GM12878 (cell line): ENCODE data around the gene SLC39A11. TPM values are rescaled to one million over a fixed set of nuclear protein-coding genes. Genes with fewer than 3 reads are reported as not detected.

Source experiments
- ATAC-seq: fragments of 200-7000 bp; cut with Tn5 transposase; 3 replicates; pipeline ENCODE4 v1.9.1; 2020; ENCODE audit warnings: mild to moderate bottlenecking, moderate library complexity
- BruUV-seq: library from RNA; stranded (reverse); fragments of 400-500 nt; replicated peaks from 2 replicates; lab custom pipeline; 2021; lab: Mats Ljungman, UMichigan
- CTCF ChIA-PET: fragments of 300-600 bp; sonication (Branson Sonifier 250); formaldehyde crosslinking; extraction: SDS; loops from one replicate; lab custom pipeline; 2021; ENCODE audit warnings: inconsistent platforms; lab: Yijun Ruan, JAX
- POLR2A ChIA-PET: fragments of 350-600 bp; formaldehyde crosslinking; extraction: SDS; loops from one replicate; lab custom pipeline; 2021; ENCODE audit warnings: inconsistent platforms; lab: Charles Lee
- RAD21 ChIA-PET: fragments of 300-600 bp; sonication (Branson Sonifier 250); formaldehyde crosslinking; loops from one replicate; lab custom pipeline; 2023; ENCODE audit warnings: antibody characterized with exemption; ENCODE audit not compliant: unreplicated experiment; lab: Charles Lee
- SMC1A ChIA-PET: fragments of 300-600 bp; sonication (Branson Sonifier 250); formaldehyde crosslinking; loops from one replicate; lab custom pipeline; 2023; ENCODE audit not compliant: unreplicated experiment, uncharacterized antibody; lab: Charles Lee
- DNase-seq: peaks from one replicate; pipeline ENCODE4 v3.0.0-alpha.2; 2011; ENCODE audit warnings: low read depth, low spot score
- FAIRE-seq: peaks from 3 replicates; lab custom pipeline; 2011; peaks lifted over from hg19 to GRCh38; lab: Jason Lieb, UNC
- H2AFZ ChIP-seq: 2 replicates; pipeline ENCODE4 v1.6.0; 2011; ENCODE audit warnings: low read depth, low read length, control low read depth; ENCODE audit not compliant: control insufficient read depth
- H3K27ac ChIP-seq: 2 replicates; pipeline ENCODE4 v1.5.1; 2011; ENCODE audit warnings: control low read depth; ENCODE audit not compliant: control insufficient read depth, insufficient read depth
- H3K27me3 ChIP-seq, 2 experiments: replicated peaks in 1 of 2; 2 replicates each; pipeline versions ENCODE4 v1.6.0 to v1.6.1; 2011; ENCODE audit warnings: low read length in 1 of 2; ENCODE audit not compliant: control insufficient read depth in 2 of 2, insufficient read depth in 2 of 2
- H3K36me3 ChIP-seq, 2 experiments: 2 replicates each; pipeline ENCODE4 v1.5.1; 2011; ENCODE audit warnings: low read length in 1 of 2; ENCODE audit not compliant: control insufficient read depth in 2 of 2, insufficient read depth in 2 of 2
- H3K4me1 ChIP-seq: 2 replicates; pipeline ENCODE4 v1.6.1; 2011; ENCODE audit warnings: mild to moderate bottlenecking, low read length, moderate library complexity, mixed read lengths; ENCODE audit not compliant: control insufficient read depth, insufficient read depth
- H3K4me2 ChIP-seq: 2 replicates; pipeline ENCODE4 v1.6.0; 2011; ENCODE audit warnings: control low read depth; ENCODE audit not compliant: control insufficient read depth, insufficient read depth
- H3K4me3 ChIP-seq: fragments of 200-600 bp; sonication (generic); 2 replicates; pipeline ENCODE4 v1.5.1; 2016
- H3K79me2 ChIP-seq: 2 replicates; pipeline ENCODE4 v1.6.0; 2011; ENCODE audit warnings: low read length; ENCODE audit not compliant: control insufficient read depth, insufficient read depth
- H3K9ac ChIP-seq: 2 replicates; pipeline ENCODE4 v1.8.0; 2011; ENCODE audit warnings: low read length, control low read depth, mixed read lengths; ENCODE audit not compliant: control insufficient read depth, insufficient read depth
- H3K9me3 ChIP-seq: replicated peaks from 3 replicates; pipeline ENCODE4 v1.5.1; 2011; ENCODE audit warnings: mild to moderate bottlenecking, low read length; ENCODE audit not compliant: control insufficient read depth, insufficient read depth
- H4K20me1 ChIP-seq: 2 replicates; pipeline ENCODE4 v1.6.0; 2011; ENCODE audit not compliant: control insufficient read depth, insufficient read depth
- CHD1 ChIP-seq: IDR thresholded peaks from 2 replicates; pipeline ENCODE4 v1.6.1; 2012; ENCODE audit warnings: low read depth, low read length, improper control_type of control experiment
- FOS ChIP-seq: IDR thresholded peaks from 3 replicates; pipeline ENCODE4 v1.6.1; 2011; ENCODE audit warnings: borderline replicate concordance; ENCODE audit not compliant: insufficient read length; ENCODE audit errors: extremely low read depth
- MEF2A ChIP-seq: IDR thresholded peaks from 2 replicates; pipeline ENCODE4 v1.6.1; 2011; ENCODE audit warnings: low read depth, mild to moderate bottlenecking, low read length, moderate library complexity; ENCODE audit not compliant: insufficient read depth
- MLLT1 ChIP-seq: fragments of 450-650 bp; IDR thresholded peaks from 2 replicates; pipeline ENCODE4 v1.6.1; 2016; ENCODE audit warnings: mild to moderate bottlenecking
- MYB ChIP-seq: fragments of 150-350 bp; IDR thresholded peaks from 2 replicates; pipeline ENCODE4 v1.6.1; 2014; ENCODE audit warnings: mild to moderate bottlenecking, low read depth, low read length, borderline replicate concordance
- RCOR1 ChIP-seq: conservative IDR thresholded peaks from 2 replicates; pipeline ENCODE4 v1.6.1; 2012; ENCODE audit warnings: low read depth, low read length, improper control_type of control experiment
- SRF ChIP-seq, 2 experiments: IDR thresholded peaks; 2 replicates each; pipeline ENCODE4 v1.6.1; 2011; ENCODE audit warnings: low read depth in 2 of 2, low read length in 2 of 2, mild to moderate bottlenecking in 1 of 2, moderate library complexity in 1 of 2
- TCF12 ChIP-seq: IDR thresholded peaks from 2 replicates; pipeline ENCODE4 v1.6.1; 2011; ENCODE audit warnings: low read depth, mild to moderate bottlenecking, low read length
- TCF3 ChIP-seq: IDR thresholded peaks from 2 replicates; pipeline ENCODE4 v1.6.1; 2012; ENCODE audit warnings: low read depth, mild to moderate bottlenecking, low read length, borderline replicate concordance; ENCODE audit not compliant: insufficient read depth
- WGBS: methylation state at CpG from one replicate; pipeline ENCODE4 v1.1.6; 2016; ENCODE audit warnings: low lambda C conversion rate; ENCODE audit not compliant: insufficient replicate concordance, insufficient coverage; ENCODE audit errors: missing lambda C conversion rate; 5-methylcytosine and 5-hydroxymethylcytosine counted together
- in situ Hi-C: fragments of 300-500 bp; cut with MboI; formaldehyde crosslinking; loops from 9 replicates; pipeline ENCODE4 v1.14.3; 2018; ENCODE audit warnings: mixed read lengths
- intact Hi-C: fragments of 100-400 bp; cut with micrococcal nuclease; formaldehyde crosslinking; loops from one replicate; pipeline ENCODE4 v1.14.2; 2022; ENCODE audit not compliant: unreplicated experiment
- polyA plus RNA-seq, 11 experiments: library from polyadenylated mRNA; depleted of rRNA in 4 of 11; unstranded in 6 of 11; stranded (reverse) in 5 of 11; fragments of >200 nt; fragmentation: Nextera tagmentation in 4 of 11; fragmentation: Illumina TruSeq in 1 of 11; extraction: Ambion mirVana in 4 of 11; extraction: Trizol in 1 of 11; gene quantifications; 1 replicate in 1 of 11; 2 replicates in 10 of 11; pipeline versions ENCODE4 v1.2.1 to v1.2.3, GENCODE V29; 2011 to 2016; ENCODE audit warnings: inconsistent platforms in 2 of 11, missing spikeins in 2 of 11, low read depth in 1 of 11
- total RNA-seq, 4 experiments: library from RNA; depleted of rRNA in 3 of 4; stranded (reverse); fragments of >200 nt in 3 of 4; fragmentation: Illumina TruSeq in 1 of 4; extraction: Trizol in 1 of 4; gene quantifications; 2 replicates each; pipeline versions ENCODE4 v1.2.1 to v1.2.3, GENCODE V29; 2013 to 2021
- TF ChIP-seq, protein P1 (sequence below): fragments of 450-650 bp; IDR thresholded peaks from 2 replicates; pipeline ENCODE4 v1.6.1; 2017; ENCODE audit warnings: borderline replicate concordance
- TF ChIP-seq, protein P2 (sequence below): fragments of 450-650 bp; IDR thresholded peaks from 2 replicates; pipeline ENCODE4 v1.6.1; 2017; ENCODE audit warnings: low read depth, mild to moderate bottlenecking, moderate library complexity

SLC39A11 gene
- total and polyA plus RNA-seq, 10 of the 15 experiments (the other 5 are each of a cell fraction or from before 2014, with no cell fraction given): 8.6 to 23.8 (median 14.0) TPM

DNA sequence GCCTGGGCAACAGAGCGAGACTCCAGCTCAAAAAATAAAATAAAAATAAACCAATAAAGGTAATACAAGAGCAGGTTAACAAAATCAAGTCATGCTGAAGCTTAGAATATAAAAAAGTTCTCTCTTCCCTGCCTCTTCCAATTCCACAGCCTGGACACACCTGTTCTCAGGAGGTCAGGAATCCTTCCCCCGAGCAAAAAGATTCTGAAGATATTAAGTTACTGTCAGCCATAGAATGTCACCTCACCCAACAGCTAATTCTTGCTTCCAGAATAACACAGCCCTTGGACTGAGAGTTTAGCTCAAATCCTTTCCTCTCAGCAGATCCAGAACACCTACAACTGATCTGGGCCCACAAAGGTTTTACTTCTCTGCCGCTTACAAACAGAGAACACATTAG, 27.1 kb downstream of the SLC39A11 start:
- intact Hi-C loops (no loop called here), in situ Hi-C loops (no loop called here)
- Histone ChIP-seq H3K9ac (no peak overlapping the region), H3K4me3 (no peak overlapping the region), H3K79me2 (no peaks in the 10 kb centered on the region), H3K4me1 (no peaks in the 10 kb centered on the region), H3K4me2 (no peak overlapping the region), H3K27me3 (no peaks in the 10 kb centered on the region), H4K20me1 (no peaks in the 10 kb centered on the region), H3K9me3 (no peaks in the 10 kb centered on the region; the same call in 2 of the 3 replicates)
- SMC1A ChIA-PET: interaction anchor here (1.3 kb wide), 1 partner anchor 12 kb away, joined by 4 read pairs; no protein-coding TSS in a partner anchor
- RAD21 ChIA-PET: no interaction called here
- ATAC-seq: no peak
- no peak for DNase-seq
- POLR2A ChIA-PET: no interaction called here
- no TSS peak for BruUV-seq
- no peak for FAIRE-seq
- TF ChIP-seq, protein P1, sequence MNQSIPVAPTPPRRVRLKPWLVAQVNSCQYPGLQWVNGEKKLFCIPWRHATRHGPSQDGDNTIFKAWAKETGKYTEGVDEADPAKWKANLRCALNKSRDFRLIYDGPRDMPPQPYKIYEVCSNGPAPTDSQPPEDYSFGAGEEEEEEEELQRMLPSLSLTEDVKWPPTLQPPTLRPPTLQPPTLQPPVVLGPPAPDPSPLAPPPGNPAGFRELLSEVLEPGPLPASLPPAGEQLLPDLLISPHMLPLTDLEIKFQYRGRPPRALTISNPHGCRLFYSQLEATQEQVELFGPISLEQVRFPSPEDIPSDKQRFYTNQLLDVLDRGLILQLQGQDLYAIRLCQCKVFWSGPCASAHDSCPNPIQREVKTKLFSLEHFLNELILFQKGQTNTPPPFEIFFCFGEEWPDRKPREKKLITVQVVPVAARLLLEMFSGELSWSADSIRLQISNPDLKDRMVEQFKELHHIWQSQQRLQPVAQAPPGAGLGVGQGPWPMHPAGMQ: no peak
- no peak for TF ChIP-seq SRF (IDR thresholded peaks at IDR 0.05; ENCODE audit: low read depth in 2 of 2, low read length in 2 of 2)
- TF ChIP-seq TCF12: no peak
- TF ChIP-seq, all 136 proteins: peak for 0
- Histone ChIP-seq H3K27ac (no peak overlapping the region), H3K36me3 (peaks cover 0 to 1% of the 10 kb centered on the region in 2 experiments; a peak in 1 of 4 replicates), H2AFZ (no peak overlapping the region)
- CTCF ChIA-PET: no interaction called here
- 97% methylated on average over 3 of the region's 3 CpGs for WGBS

- H3K4me3 ChIP-seq: no peak overlapping the region
- ChIA-PET SMC1A (no interaction called here), CTCF (interaction anchor here (1.0 to 2.3 kb wide), 2 partner anchors 71 to 78 kb away, joined by 3 to 4 read pairs; no protein-coding TSS in a partner anchor), POLR2A (interaction anchor here (0.5 kb wide), 1 partner anchor 17 kb away, joined by 4 read pairs; no protein-coding TSS in a partner anchor), RAD21 (no interaction called here)
- BruUV-seq: no TSS peak
- DNase-seq: no peak
- 83% methylated on average over 6 of the region's 6 CpGs for WGBS
- in situ Hi-C loops: no loop called here
- no peaks in the 10 kb centered on the region for H3K4me1 ChIP-seq
- no peak overlapping the region for H3K9ac ChIP-seq
- H2AFZ ChIP-seq: no peak overlapping the region
- no peaks in the 10 kb centered on the region for H3K79me2 ChIP-seq
- no peak overlapping the region for H3K4me2 ChIP-seq
- no peaks in the 10 kb centered on the region; the same call in 2 of the 3 replicates for H3K9me3 ChIP-seq
- no peak for ATAC-seq
- H3K36me3 ChIP-seq: no peaks in the 10 kb centered on the region; a peak in 1 of 4 replicates
- H3K27me3 ChIP-seq: no peaks in the 10 kb centered on the region
- H3K27ac ChIP-seq: no peak overlapping the region
- intact Hi-C loops: no loop called here
- no peaks in the 10 kb centered on the region for H4K20me1 ChIP-seq
- FAIRE-seq: peak; percentile 27
- TF ChIP-seq, protein P2, sequence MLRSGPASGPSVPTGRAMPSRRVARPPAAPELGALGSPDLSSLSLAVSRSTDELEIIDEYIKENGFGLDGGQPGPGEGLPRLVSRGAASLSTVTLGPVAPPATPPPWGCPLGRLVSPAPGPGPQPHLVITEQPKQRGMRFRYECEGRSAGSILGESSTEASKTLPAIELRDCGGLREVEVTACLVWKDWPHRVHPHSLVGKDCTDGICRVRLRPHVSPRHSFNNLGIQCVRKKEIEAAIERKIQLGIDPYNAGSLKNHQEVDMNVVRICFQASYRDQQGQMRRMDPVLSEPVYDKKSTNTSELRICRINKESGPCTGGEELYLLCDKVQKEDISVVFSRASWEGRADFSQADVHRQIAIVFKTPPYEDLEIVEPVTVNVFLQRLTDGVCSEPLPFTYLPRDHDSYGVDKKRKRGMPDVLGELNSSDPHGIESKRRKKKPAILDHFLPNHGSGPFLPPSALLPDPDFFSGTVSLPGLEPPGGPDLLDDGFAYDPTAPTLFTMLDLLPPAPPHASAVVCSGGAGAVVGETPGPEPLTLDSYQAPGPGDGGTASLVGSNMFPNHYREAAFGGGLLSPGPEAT: no peak
- TF ChIP-seq TCF3 (no peak), MLLT1 (no peak), FOS (no peak), RCOR1 (no peak), MYB (no peak), CHD1 (no peak), MEF2A (no peak)
These were observed 28.2 kb downstream of the SLC39A11 start for GRCh38 chr17:73064084-73064938.
